HEK293 (cell line): ENCODE data around the gene RAX2.

ENCODE experiments used
- CTCF ChIA-PET: fragments of 350-600 bp; formaldehyde crosslinking; extraction: SDS; loops from one replicate; lab custom pipeline; 2021; ENCODE audit warnings: antibody characterized with exemption; lab: Yijun Ruan, JAX
- POLR2A ChIA-PET: fragments of 300-600 bp; formaldehyde crosslinking; extraction: SDS; loops from one replicate; lab custom pipeline; 2020; ENCODE audit warnings: antibody characterized with exemption, inconsistent platforms; lab: Yijun Ruan, JAX
- H3K27ac ChIP-seq: fragments of 200-500 bp; sonication (Bioruptor generic); 2 replicates; pipeline ENCODE4 v1.5.1; 2014; ENCODE audit warnings: low read depth, low read length, control low read depth, inconsistent platforms; ENCODE audit errors: extremely low read depth
- H3K36me3 ChIP-seq, 2 experiments: fragments of 200-500 bp in 1 of 2; sonication (Bioruptor generic) in 1 of 2; 1 replicate in 1 of 2; 2 replicates in 1 of 2; pipeline ENCODE4 v1.5.1; 2014 to 2017; ENCODE audit warnings: inconsistent platforms in 2 of 2, low read length in 2 of 2; ENCODE audit not compliant: control insufficient read depth in 2 of 2, insufficient read depth in 1 of 2
- H3K4me1 ChIP-seq: fragments of 200-500 bp; sonication (Bioruptor generic); 2 replicates; pipeline ENCODE4 v1.5.1; 2014; ENCODE audit warnings: mild to moderate bottlenecking, low read length, inconsistent platforms; ENCODE audit not compliant: control insufficient read depth, insufficient read depth
- H3K4me3 ChIP-seq: 2 replicates; pipeline ENCODE4 v1.5.1; 2011; ENCODE audit warnings: low read depth, mild to moderate bottlenecking, control low read depth, low read length, moderate library complexity
- H3K9me3 ChIP-seq: fragments of 200-500 bp; sonication (Bioruptor generic); 2 replicates; pipeline ENCODE4 v1.5.1; 2014; ENCODE audit warnings: low read depth, low read length, inconsistent platforms; ENCODE audit not compliant: control insufficient read depth, insufficient read depth
- EGR2 ChIP-seq: fragments of 450-650 bp; formaldehyde crosslinking; IDR thresholded peaks from 2 replicates; pipeline ENCODE4 v1.5.1; 2016; ENCODE audit warnings: low read depth, missing biosample characterization, missing genetic modification characterization
- KLF1 ChIP-seq: fragments of 450-650 bp; formaldehyde crosslinking; IDR thresholded peaks from 2 replicates; pipeline ENCODE4 v1.5.1; 2016; ENCODE audit warnings: missing biosample characterization, missing genetic modification characterization
- KLF10 ChIP-seq: fragments of 450-650 bp; IDR thresholded peaks from 2 replicates; pipeline ENCODE4 v1.5.1; 2018; ENCODE audit warnings: missing biosample characterization, mild to moderate bottlenecking, missing genetic modification characterization
- TCF7L2 ChIP-seq: IDR thresholded peaks from 2 replicates; pipeline ENCODE4 v1.6.1; 2011; ENCODE audit warnings: low read depth, mild to moderate bottlenecking, inconsistent platforms, low read length, moderate library complexity, borderline replicate concordance
- ZBTB8A ChIP-seq: fragments of 450-650 bp; formaldehyde crosslinking; IDR thresholded peaks from 2 replicates; pipeline ENCODE4 v1.5.1; 2016; ENCODE audit warnings: missing biosample characterization, missing genetic modification characterization
- ZNF155 ChIP-seq: fragments of 450-650 bp; formaldehyde crosslinking; IDR thresholded peaks from 2 replicates; pipeline ENCODE4 v1.5.1; 2016; ENCODE audit warnings: missing biosample characterization, missing genetic modification characterization
- ZNF16 ChIP-seq: fragments of 450-650 bp; formaldehyde crosslinking; IDR thresholded peaks from 2 replicates; pipeline ENCODE4 v1.5.1; 2016; ENCODE audit warnings: low read depth, missing biosample characterization, missing genetic modification characterization
- ZNF184 ChIP-seq: fragments of 450-650 bp; IDR thresholded peaks from 2 replicates; pipeline ENCODE4 v1.5.1; 2018; ENCODE audit warnings: missing biosample characterization, mild to moderate bottlenecking, missing genetic modification characterization
- ZNF354C ChIP-seq: fragments of 450-650 bp; formaldehyde crosslinking; IDR thresholded peaks from 2 replicates; pipeline ENCODE4 v1.5.1; 2016; ENCODE audit warnings: missing biosample characterization, missing genetic modification characterization, low read depth, borderline replicate concordance
- ZNF555 ChIP-seq: fragments of 450-650 bp; formaldehyde crosslinking; conservative IDR thresholded peaks from 2 replicates; pipeline ENCODE4 v1.5.1; 2017; ENCODE audit warnings: missing biosample characterization, mild to moderate bottlenecking, missing genetic modification characterization, inconsistent platforms
- ZNF658 ChIP-seq: fragments of 450-650 bp; formaldehyde crosslinking; IDR thresholded peaks from 2 replicates; pipeline ENCODE4; 2016; ENCODE audit warnings: missing biosample characterization, missing genetic modification characterization
- TF ChIP-seq, protein P1 (sequence below): sonication (generic); formaldehyde crosslinking; IDR thresholded peaks from 2 replicates; pipeline ENCODE4 v1.8.1; 2022; ENCODE audit warnings: mild to moderate bottlenecking, moderate library complexity, missing genetic modification reagents
- TF ChIP-seq, protein P2 (sequence below): fragments of 450-650 bp; IDR thresholded peaks from 2 replicates; pipeline ENCODE4 v1.5.1; 2018; ENCODE audit warnings: missing biosample characterization, missing genetic modification characterization
- TF ChIP-seq, protein P3 (sequence below): fragments of 450-650 bp; formaldehyde crosslinking; IDR thresholded peaks from 2 replicates; pipeline ENCODE4 v1.5.0; 2017; ENCODE audit warnings: missing biosample characterization, missing genetic modification characterization, borderline replicate concordance
- TF ChIP-seq, protein P4 (sequence below): fragments of 450-650 bp; formaldehyde crosslinking; IDR thresholded peaks from 2 replicates; pipeline ENCODE4; 2016; ENCODE audit warnings: missing biosample characterization, missing genetic modification characterization

The RAX2 gene

GRCh38 chr19:3753631-3754410 lies 18.2 kb downstream of the RAX2 start (continued):
- TF ChIP-seq, protein P1, sequence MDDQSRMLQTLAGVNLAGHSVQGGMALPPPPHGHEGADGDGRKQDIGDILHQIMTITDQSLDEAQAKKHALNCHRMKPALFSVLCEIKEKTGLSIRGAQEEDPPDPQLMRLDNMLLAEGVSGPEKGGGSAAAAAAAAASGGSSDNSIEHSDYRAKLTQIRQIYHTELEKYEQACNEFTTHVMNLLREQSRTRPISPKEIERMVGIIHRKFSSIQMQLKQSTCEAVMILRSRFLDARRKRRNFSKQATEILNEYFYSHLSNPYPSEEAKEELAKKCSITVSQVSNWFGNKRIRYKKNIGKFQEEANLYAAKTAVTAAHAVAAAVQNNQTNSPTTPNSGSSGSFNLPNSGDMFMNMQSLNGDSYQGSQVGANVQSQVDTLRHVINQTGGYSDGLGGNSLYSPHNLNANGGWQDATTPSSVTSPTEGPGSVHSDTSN (CRISPR knock-in tag): no peak
- TF ChIP-seq TCF7L2: no peak
- TF ChIP-seq, all 188 proteins: peak for 0

- POLR2A ChIA-PET: interaction anchor here (1.4 kb wide), 1 partner anchor 10 kb away, joined by 6 read pairs; the partner anchor contains the start of gene MRPL54
- H3K36me3 ChIP-seq: peaks cover 6 to 27% of the 10 kb centered on the region in 2 experiments; a peak in 2 of 3 replicates
- TF ChIP-seq ZNF658 (tag by site-specific recombination) (no peak), KLF1 (tag by site-specific recombination) (no peak), KLF10 (no peak), ZNF16 (no peak), ZNF155 (tag by site-specific recombination) (no peak)
- TF ChIP-seq, protein P2, sequence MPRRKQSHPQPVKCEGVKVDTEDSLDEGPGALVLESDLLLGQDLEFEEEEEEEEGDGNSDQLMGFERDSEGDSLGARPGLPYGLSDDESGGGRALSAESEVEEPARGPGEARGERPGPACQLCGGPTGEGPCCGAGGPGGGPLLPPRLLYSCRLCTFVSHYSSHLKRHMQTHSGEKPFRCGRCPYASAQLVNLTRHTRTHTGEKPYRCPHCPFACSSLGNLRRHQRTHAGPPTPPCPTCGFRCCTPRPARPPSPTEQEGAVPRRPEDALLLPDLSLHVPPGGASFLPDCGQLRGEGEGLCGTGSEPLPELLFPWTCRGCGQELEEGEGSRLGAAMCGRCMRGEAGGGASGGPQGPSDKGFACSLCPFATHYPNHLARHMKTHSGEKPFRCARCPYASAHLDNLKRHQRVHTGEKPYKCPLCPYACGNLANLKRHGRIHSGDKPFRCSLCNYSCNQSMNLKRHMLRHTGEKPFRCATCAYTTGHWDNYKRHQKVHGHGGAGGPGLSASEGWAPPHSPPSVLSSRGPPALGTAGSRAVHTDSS: no peak
- TF ChIP-seq, protein P3, sequence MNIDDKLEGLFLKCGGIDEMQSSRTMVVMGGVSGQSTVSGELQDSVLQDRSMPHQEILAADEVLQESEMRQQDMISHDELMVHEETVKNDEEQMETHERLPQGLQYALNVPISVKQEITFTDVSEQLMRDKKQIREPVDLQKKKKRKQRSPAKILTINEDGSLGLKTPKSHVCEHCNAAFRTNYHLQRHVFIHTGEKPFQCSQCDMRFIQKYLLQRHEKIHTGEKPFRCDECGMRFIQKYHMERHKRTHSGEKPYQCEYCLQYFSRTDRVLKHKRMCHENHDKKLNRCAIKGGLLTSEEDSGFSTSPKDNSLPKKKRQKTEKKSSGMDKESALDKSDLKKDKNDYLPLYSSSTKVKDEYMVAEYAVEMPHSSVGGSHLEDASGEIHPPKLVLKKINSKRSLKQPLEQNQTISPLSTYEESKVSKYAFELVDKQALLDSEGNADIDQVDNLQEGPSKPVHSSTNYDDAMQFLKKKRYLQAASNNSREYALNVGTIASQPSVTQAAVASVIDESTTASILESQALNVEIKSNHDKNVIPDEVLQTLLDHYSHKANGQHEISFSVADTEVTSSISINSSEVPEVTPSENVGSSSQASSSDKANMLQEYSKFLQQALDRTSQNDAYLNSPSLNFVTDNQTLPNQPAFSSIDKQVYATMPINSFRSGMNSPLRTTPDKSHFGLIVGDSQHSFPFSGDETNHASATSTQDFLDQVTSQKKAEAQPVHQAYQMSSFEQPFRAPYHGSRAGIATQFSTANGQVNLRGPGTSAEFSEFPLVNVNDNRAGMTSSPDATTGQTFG (tag by site-specific recombination): no peak
- TF ChIP-seq, all 188 proteins: peak for 0
- no peaks in the 10 kb centered on the region for H3K4me1 ChIP-seq
- CTCF ChIA-PET: no interaction called here
- H3K27ac ChIP-seq: no peak overlapping the region
- no peak overlapping the region for H3K4me3 ChIP-seq
- no peaks in the 10 kb centered on the region for H3K9me3 ChIP-seq
Measured at GRCh38 chr19:3752492-3752891, 19.5 kb downstream of the RAX2 start.

GRCh38 chr19:3751236-3751635 lies 20.8 kb downstream of the RAX2 start:
- POLR2A ChIA-PET: interaction anchor here (0.6 kb wide), 1 partner anchor 139 kb away, joined by 5 read pairs; no protein-coding TSS in a partner anchor
- peaks cover 0 to 27% of the 10 kb centered on the region in 2 experiments; a peak in 2 of 3 replicates for H3K36me3 ChIP-seq
- H3K9me3 ChIP-seq: no peaks in the 10 kb centered on the region
- H3K4me1 ChIP-seq: no peaks in the 10 kb centered on the region
- TF ChIP-seq ZBTB8A (tag by site-specific recombination): no peak
- TF ChIP-seq ZNF555 (tag by site-specific recombination): no peak
- no peak; the same call in 1 of the 2 replicates for TF ChIP-seq EGR2 (tag by site-specific recombination)
- TF ChIP-seq ZNF184 (tag by site-specific recombination): no peak
- TF ChIP-seq, protein P4, sequence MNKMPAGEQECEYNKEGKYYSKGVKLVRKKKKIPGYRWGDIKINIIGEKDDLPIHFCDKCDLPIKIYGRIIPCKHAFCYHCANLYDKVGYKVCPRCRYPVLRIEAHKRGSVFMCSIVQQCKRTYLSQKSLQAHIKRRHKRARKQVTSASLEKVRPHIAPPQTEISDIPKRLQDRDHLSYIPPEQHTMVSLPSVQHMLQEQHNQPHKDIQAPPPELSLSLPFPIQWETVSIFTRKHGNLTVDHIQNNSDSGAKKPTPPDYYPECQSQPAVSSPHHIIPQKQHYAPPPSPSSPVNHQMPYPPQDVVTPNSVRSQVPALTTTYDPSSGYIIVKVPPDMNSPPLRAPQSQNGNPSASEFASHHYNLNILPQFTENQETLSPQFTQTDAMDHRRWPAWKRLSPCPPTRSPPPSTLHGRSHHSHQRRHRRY (tag by site-specific recombination): no peak
- no peak for TF ChIP-seq ZNF354C (tag by site-specific recombination)
- CTCF ChIA-PET: interaction anchor here (0.6 to 1.4 kb wide), 2 partner anchors 11 to 560 kb away, joined by 3 to 4 read pairs; no protein-coding TSS in a partner anchor
- H3K4me3 ChIP-seq: no peak overlapping the region
- no peak overlapping the region for H3K27ac ChIP-seq
